NOMO-1 treated with DMSO at 0.1 percent for 48 hours (cell line): ENCODE results near the gene RASSF4.
"Not testable (repeated sequence)": the region's sequence is repeated elsewhere in the genome, so short reads cannot be mapped to it uniquely, and the experiment has no call there.

Experiments used
- DNase-seq: peaks from one replicate; lab custom pipeline; 2025; ENCODE audit not compliant: unreplicated experiment; lab: John Stamatoyannopoulos, UW

The RASSF4 gene

GRCh38 chr10:45001381-45002148 lies 42.0 kb downstream of the RASSF4 start:
- peak; percentile 73 for DNase-seq

GRCh38 chr10:45003432-45004000 lies 43.9 kb downstream of the RASSF4 start:
- no peak for DNase-seq

- no peak for DNase-seq
Observed at GRCh38 chr10:45004661-45005060, 45.1 kb downstream of the RASSF4 start.

DNA sequence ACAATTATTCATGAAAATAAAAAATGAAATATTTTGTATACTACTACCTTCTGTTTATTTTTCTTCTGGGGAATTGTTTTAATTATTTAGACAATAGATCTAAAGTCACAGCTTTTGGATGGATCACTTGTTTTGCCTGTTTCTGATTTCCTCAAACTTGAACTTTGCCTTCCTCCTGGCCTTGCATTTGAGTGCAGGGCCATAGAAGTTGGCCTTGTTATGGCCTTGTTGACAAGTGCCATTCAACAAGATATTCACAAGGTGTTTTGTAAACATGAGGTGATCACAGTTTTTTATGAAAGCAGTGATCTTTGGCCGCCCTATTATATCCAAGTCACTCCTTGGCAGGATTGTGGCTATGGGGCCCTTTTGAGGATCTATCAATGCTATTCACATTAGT lies 45.7 kb downstream of the RASSF4 start:
- DNase-seq: no peak

DNA sequence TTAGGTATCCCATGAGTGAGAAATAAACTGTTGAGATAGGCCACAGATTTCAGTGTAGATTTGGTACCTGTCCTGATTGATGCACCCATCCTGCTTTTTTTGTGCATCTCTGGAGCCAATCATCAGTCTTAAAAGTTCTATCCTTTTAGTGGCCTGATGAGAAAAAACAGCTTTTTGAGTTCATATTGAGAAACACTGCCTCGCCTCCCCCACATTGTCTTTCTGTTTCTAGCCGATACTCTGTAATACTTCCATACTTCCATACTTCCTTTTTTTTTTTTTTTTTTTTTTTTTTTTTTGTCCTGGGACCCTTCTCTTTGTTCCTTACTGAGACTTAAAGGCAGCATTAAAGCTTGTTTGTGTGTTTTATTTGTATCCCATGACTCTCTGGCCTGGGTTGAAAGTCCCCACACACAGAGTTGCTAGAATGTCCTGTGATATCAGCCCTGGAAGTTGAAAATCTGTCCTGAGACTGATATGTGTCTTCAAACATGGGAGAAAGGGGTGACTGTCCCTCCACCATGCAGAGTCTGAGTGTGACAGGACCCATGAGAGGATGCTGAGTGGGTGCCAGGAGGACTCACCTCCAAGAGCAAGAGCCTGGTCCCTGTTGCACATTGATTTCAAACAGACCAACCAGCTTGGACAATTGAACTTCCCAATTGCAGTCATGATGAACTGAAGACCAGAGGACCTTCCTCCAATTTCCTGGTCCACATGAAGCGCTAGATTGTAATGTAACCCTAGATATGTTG lies 46.9 kb downstream of the RASSF4 start:
- DNase-seq: peak; percentile 4

DNA sequence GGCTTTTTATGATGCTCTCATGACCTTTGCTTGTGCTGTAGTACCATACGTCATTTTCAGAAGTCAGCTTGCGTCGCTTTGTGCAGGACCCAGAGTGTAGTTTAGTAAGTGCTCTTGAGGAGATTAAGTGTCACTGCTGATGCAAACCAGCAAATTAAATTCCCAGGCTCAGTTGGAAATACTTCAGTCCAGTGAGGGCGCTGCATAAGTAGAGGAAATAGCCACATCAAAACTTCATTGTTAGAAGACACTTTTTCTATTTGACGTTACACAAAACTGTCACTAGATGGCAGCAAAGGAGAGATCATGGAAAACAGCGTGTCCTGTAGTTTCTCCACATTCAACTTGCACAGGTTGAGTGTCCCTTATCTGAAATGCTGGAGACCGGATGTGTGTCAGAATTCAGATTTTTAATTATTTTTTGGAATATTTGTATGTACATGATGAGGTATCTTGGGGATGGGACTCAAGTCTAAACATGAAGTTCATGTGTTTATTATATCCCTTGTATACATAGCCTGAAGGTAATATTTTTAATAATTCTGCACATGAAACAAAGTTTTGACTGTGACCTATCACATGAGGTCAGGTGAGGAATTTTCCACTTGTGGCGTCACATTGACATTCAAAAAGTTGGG lies 49.0 kb downstream of the RASSF4 start:
- peak; percentile 91 for DNase-seq

- not testable (repeated sequence) for DNase-seq
Observed at GRCh38 chr10:45014557-45014956, 55.0 kb downstream of the RASSF4 start.

GRCh38 chr10:45015590-45015989 lies 56.0 kb downstream of the RASSF4 start:
- DNase-seq: no peak

DNA sequence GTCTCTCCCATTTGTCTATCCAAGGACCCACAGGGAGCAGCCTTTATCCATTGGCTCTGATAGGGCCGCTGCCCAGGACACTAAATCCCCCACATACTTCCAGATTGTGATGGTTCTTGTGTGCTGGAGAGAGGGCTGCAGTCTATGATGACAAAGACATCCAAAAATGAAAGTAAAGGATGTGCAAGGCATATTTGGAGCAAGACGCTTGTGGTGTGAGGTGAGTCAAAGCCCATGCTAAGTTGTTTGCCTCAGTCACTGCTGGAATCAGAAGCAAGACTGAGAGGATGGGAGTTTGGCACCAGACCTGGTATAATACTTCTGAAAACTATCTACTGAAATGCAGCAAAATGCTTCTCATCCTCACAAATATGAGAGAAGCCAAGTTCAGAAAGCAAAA lies 63.8 kb downstream of the RASSF4 start:
- no peak for DNase-seq

GRCh38 chr10:45034301-45034700 lies 74.7 kb downstream of the RASSF4 start:
- DNase-seq: no peak

GRCh38 chr10:45035673-45036072 lies 76.1 kb downstream of the RASSF4 start:
- no peak for DNase-seq

DNA sequence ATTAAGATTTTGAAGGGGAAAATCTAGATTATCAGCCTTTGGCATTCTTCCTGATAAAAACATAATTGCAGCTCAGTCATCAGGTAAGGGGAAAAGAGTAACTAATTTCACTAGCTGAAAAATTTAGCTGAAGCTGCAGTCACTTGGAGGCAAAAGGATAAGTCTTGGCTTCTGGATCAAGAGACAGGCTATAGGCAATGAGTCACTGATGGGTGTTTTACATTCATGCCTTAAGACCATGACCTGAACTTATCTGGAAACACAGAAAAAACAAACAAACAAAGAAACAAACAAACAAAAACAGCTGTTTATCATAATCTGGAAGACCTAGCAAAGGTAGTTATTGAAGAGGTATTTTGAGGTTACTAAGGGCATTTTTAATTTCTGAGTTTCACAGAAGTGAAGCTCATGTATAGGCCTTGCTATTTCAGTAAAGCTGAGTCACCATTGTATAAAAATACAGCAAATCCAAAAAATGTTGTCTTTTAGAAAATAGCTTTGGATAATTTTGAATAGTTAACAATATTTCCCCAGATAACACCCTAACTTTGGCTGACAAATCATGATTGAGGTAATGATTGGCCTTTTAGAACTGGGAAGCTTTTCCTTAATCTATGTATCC lies 81.4 kb downstream of the RASSF4 start:
- DNase-seq: no peak

DNA sequence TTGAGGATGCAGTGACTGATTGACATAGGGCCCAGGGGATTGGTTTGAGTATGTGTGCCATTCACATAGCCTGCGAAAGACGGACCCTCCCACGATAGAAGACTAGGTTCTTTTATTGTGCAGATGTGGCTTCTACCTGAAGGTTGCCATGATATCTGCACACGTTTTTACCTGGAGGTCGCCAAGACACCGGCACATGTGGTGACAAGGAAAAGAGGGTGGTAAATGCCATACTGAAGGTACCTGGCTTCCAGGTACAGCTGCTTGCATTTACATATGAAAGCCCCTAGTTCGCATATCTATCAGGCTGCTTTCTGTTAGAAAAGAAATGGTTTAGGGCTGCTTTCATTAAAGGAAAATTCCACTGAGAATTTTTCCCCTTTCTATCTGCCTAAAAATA lies 84.7 kb downstream of the RASSF4 start:
- no peak for DNase-seq
